CD14-positive monocyte (primary cell): ENCODE data around the gene THAP3. TPM values are rescaled to one million over a fixed set of nuclear protein-coding genes. Genes with fewer than 3 reads are reported as not detected.
A peak's percentile ranks its signal among the peaks of the same experiment; 100 is the strongest.

Experiments used
- DNase-seq, 3 donors: peaks; one replicate each; pipeline ENCODE4 v3.0.0-alpha.2; 2011 to 2022
- H2AFZ ChIP-seq: 2 replicates; pipeline ENCODE4 v1.6.0; 2012; ENCODE audit warnings: mild to moderate bottlenecking, low read depth, low read length, inconsistent platforms; ENCODE audit not compliant: insufficient read depth, poor library complexity, severe bottlenecking
- H3K27ac ChIP-seq, 2 donors: 1 replicate in 1 of 2; 2 replicates in 1 of 2; pipeline ENCODE4 v1.5.1; 2012 to 2013; ENCODE audit warnings: low read length in 2 of 2, control low read depth in 1 of 2, inconsistent platforms in 1 of 2, low read depth in 1 of 2, mild to moderate bottlenecking in 1 of 2
- H3K27me3 ChIP-seq, 2 donors: one replicate each; pipeline versions ENCODE4 v1.6.0 to v1.6.1; 2011 to 2013; ENCODE audit warnings: low read length in 2 of 2; ENCODE audit not compliant: control insufficient read depth in 2 of 2, insufficient read depth in 2 of 2
- H3K36me3 ChIP-seq, 2 donors: replicated peaks in 1 of 2; 1 replicate in 1 of 2; 2 replicates in 1 of 2; pipeline versions ENCODE4 v1.5.1 to v1.6.1; 2012 to 2013; ENCODE audit warnings: low read length in 2 of 2, control low read depth in 1 of 2, inconsistent platforms in 1 of 2, mild to moderate bottlenecking in 1 of 2; ENCODE audit not compliant: insufficient read depth in 2 of 2, control insufficient read depth in 1 of 2
- H3K4me1 ChIP-seq, 2 donors: 1 replicate in 1 of 2; 2 replicates in 1 of 2; pipeline versions ENCODE4 v1.5.1 to v1.6.1; 2012 to 2013; ENCODE audit warnings: low read length in 2 of 2, control low read depth in 1 of 2, inconsistent platforms in 1 of 2, mild to moderate bottlenecking in 1 of 2, moderate library complexity in 1 of 2; ENCODE audit not compliant: insufficient read depth in 2 of 2, control insufficient read depth in 1 of 2
- H3K4me2 ChIP-seq: replicated peaks from 2 replicates; pipeline ENCODE3; 2012; ENCODE audit warnings: low read length, moderate library complexity, mild to moderate bottlenecking; ENCODE audit not compliant: poor library complexity, severe bottlenecking; ENCODE audit errors: extremely low read depth
- H3K4me3 ChIP-seq, 3 experiments: fragments of 200-600 bp in 1 of 3; sonication (generic) in 1 of 3; replicated peaks in 1 of 3; 1 replicate in 2 of 3; 2 replicates in 1 of 3; pipeline ENCODE4 v1.5.1; 2011 to 2013; ENCODE audit warnings: low read length in 3 of 3, mild to moderate bottlenecking in 3 of 3, control low read depth in 2 of 3, low read depth in 2 of 3, inconsistent platforms in 1 of 3, moderate library complexity in 1 of 3
- H3K79me2 ChIP-seq: 2 replicates; pipeline ENCODE4 v1.6.0; 2012; ENCODE audit warnings: mild to moderate bottlenecking, control low read depth, inconsistent platforms, low read length, moderate library complexity; ENCODE audit not compliant: insufficient read depth
- H3K9ac ChIP-seq: 2 replicates; pipeline ENCODE4 v1.6.0; 2017; ENCODE audit warnings: low read length, mild to moderate bottlenecking; ENCODE audit not compliant: insufficient read depth, poor library complexity, severe bottlenecking
- H3K9me3 ChIP-seq, 2 donors: replicated peaks in 1 of 2; 1 replicate in 1 of 2; 2 replicates in 1 of 2; pipeline versions ENCODE4 v1.5.1 to v1.6.1; 2012 to 2013; ENCODE audit warnings: low read length in 2 of 2, control low read depth in 1 of 2; ENCODE audit not compliant: control insufficient read depth in 1 of 2, insufficient read depth in 1 of 2
- H4K20me1 ChIP-seq: 2 replicates; pipeline ENCODE4 v1.6.0; 2012; ENCODE audit warnings: mild to moderate bottlenecking, low read length, control low read depth, moderate library complexity; ENCODE audit not compliant: insufficient read depth
- H3K27ac Mint-ChIP-seq, 7 donors: one replicate each; pipeline ENCODE4 v1.8.0; 2020; ENCODE audit warnings: mild to moderate bottlenecking in 7 of 7, mixed read lengths in 7 of 7, moderate library complexity in 6 of 7, inconsistent platforms in 2 of 7
- H3K27me3 Mint-ChIP-seq, 3 donors: one replicate each; pipeline ENCODE4 v1.8.0; 2021 to 2022; ENCODE audit warnings: low read depth in 3 of 3, mild to moderate bottlenecking in 3 of 3, mixed read lengths in 3 of 3, moderate library complexity in 3 of 3, inconsistent platforms in 1 of 3
- H3K36me3 Mint-ChIP-seq, 2 donors: one replicate each; pipeline ENCODE4 v1.8.0; 2020; ENCODE audit warnings: mixed read lengths in 2 of 2, inconsistent platforms in 1 of 2, mild to moderate bottlenecking in 1 of 2
- H3K4me1 Mint-ChIP-seq: one replicate; pipeline ENCODE4 v1.8.0; 2020; ENCODE audit warnings: mild to moderate bottlenecking, mixed read lengths
- H3K4me3 Mint-ChIP-seq, 2 donors: one replicate each; pipeline ENCODE4 v1.8.0; 2020; ENCODE audit warnings: mild to moderate bottlenecking in 2 of 2, mixed read lengths in 2 of 2, moderate library complexity in 1 of 2
- H3K9me3 Mint-ChIP-seq, 7 donors: one replicate each; pipeline ENCODE4 v1.8.0; 2020 to 2022; ENCODE audit warnings: mixed read lengths in 7 of 7, mild to moderate bottlenecking in 6 of 7, moderate library complexity in 6 of 7, inconsistent platforms in 2 of 7
- CTCF ChIP-seq: fragments of 200-600 bp; IDR thresholded peaks from one replicate; pipeline ENCODE4 v1.8.0; 2022; ENCODE audit warnings: antibody characterized with exemption, mild to moderate bottlenecking
- WGBS: methylation state at CpG from one replicate; pipeline ENCODE4 v1.1.5; 2013; ENCODE audit warnings: missing lambda C conversion rate; ENCODE audit not compliant: insufficient coverage; 5-methylcytosine and 5-hydroxymethylcytosine counted together
- intact Hi-C, 2 donors: fragments of 100-400 bp; cut with micrococcal nuclease; formaldehyde crosslinking; loops; one replicate each; pipeline versions ENCODE4 v1.15.0 to v1.15.1; 2023
- polyA minus RNA-seq: library from RNA; depleted of rRNA, polyadenylated mRNA; stranded (reverse); fragments of >200 nt; gene quantifications from 2 replicates; pipeline ENCODE4 v1.2.3, GENCODE V29; 2012
- polyA plus RNA-seq, 3 donors: library from polyadenylated mRNA; depleted of rRNA in 1 of 3; unstranded in 2 of 3; stranded (reverse) in 1 of 3; fragments of 300-500 nt in 2 of 3; fragments of >200 nt in 1 of 3; fragmentation: Illumina TruSeq in 2 of 3; gene quantifications; 1 replicate in 2 of 3; 2 replicates in 1 of 3; pipeline ENCODE4 v1.2.3, GENCODE V29; 2012 to 2021
- total RNA-seq, 12 experiments: library from RNA in 1 of 12; stranded (reverse) in 1 of 12; fragments of 120-200 nt in 1 of 12; gene quantifications; one replicate each; pipeline ENCODE4 v1.2.4 and lab custom pipeline; 2013 to 2026; ENCODE audit warnings: mixed read lengths in 6 of 12, inconsistent platforms in 1 of 12

Gene THAP3
- total RNA-seq (2013) = 18.0 TPM
- 10 to 100 TPM; 10.3 to 12.8 (median 10.3) TPM for polyA plus RNA-seq
- polyA minus RNA-seq = 15.5 and 20.3 TPM in 2 replicates
- total RNA-seq (lab: John Stamatoyannopoulos, UW) = 3.9 to 11.2 (median 6.0) reads per million in 11 experiments

GRCh38 chr1:6624710-6625583 lies at the start of gene THAP3:
TSS of gene THAP3 (plus strand) at chr1:6624868. CDS start at chr1:6625219, 351 bp downstream.
- H3K4me1 Mint-ChIP-seq = peaks cover 20% of the 10 kb centered on the region
- 2% methylated on average over 64 of the region's 73 CpGs for WGBS
- TF ChIP-seq CTCF = peak; percentile 31
- Histone ChIP-seq H3K4me3 (peak within 1 kb of the TSS; percentile 57 to 84 (median 62)), H3K9me3 (no peaks in the 10 kb centered on the region), H3K4me1 (peaks cover 14 to 17% of the 10 kb centered on the region in 2 donors), H3K36me3 (peaks cover 39 to 59% of the 10 kb centered on the region in 2 donors), H3K79me2 (peaks cover 27% of the 10 kb centered on the region), H3K27me3 (no peaks in the 10 kb centered on the region), H3K9ac (peak within 1 kb of the TSS; percentile 83), H3K27ac (peak within 1 kb of the TSS in 1 of 2 donors; percentile 73), H4K20me1 (peaks cover 24% of the 10 kb centered on the region), H3K4me2 (peak within 1 kb of the TSS; percentile 89), H2AFZ (peak within 1 kb of the TSS; percentile 78)
- H3K27me3 Mint-ChIP-seq = peaks cover 0 to 2% (median 0%) of the 10 kb centered on the region in 3 donors
- peak within 1 kb of the TSS; percentile 48 to 90 (median 85) for H3K27ac Mint-ChIP-seq
- intact Hi-C loops = loop anchor here (2.0 to 10.0 kb wide), 3 partner anchors 68 to 160 kb away; partner anchors contain the start of genes TAS1R1 (in 2 of the 2), CAMTA1 (in 1 of the 2) and NOL9 (in 1 of the 2)
- peak; percentile 77 to 92 (median 78) for DNase-seq
- no peaks in the 10 kb centered on the region for H3K9me3 Mint-ChIP-seq
- peaks cover 46 to 62% of the 10 kb centered on the region in 2 donors for H3K36me3 Mint-ChIP-seq
- H3K4me3 Mint-ChIP-seq = peak within 1 kb of the TSS; percentile 83 to 93

- DNase-seq = no peak
- H3K36me3 ChIP-seq = no peaks in the 10 kb centered on the region
- H3K4me1 Mint-ChIP-seq = peaks cover 34% of the 10 kb centered on the region
- H3K36me3 Mint-ChIP-seq = peaks cover 0 to 1% of the 10 kb centered on the region in 2 donors
- H3K9ac ChIP-seq = no peak overlapping the region
- no peaks in the 10 kb centered on the region for H3K27me3 ChIP-seq
- H3K4me3 ChIP-seq = no peak overlapping the region
- no peak for TF ChIP-seq CTCF
- H3K4me3 Mint-ChIP-seq = no peak overlapping the region
- H2AFZ ChIP-seq = no peak overlapping the region
- peaks cover 27% of the 10 kb centered on the region for H3K79me2 ChIP-seq
- no peaks in the 10 kb centered on the region for H3K9me3 ChIP-seq
- H3K27me3 Mint-ChIP-seq = peaks cover 0 to 3% (median 1%) of the 10 kb centered on the region in 3 donors
- intact Hi-C loops = no loop called here
- H4K20me1 ChIP-seq = peaks cover 22% of the 10 kb centered on the region
- no peak overlapping the region for H3K4me2 ChIP-seq
- 82% methylated on average over 3 of the region's 6 CpGs for WGBS
- H3K4me1 ChIP-seq = peaks cover 32 to 34% of the 10 kb centered on the region in 2 donors
- peak overlapping the region in 1 of 7 donors; percentile 32 for H3K27ac Mint-ChIP-seq
- H3K27ac ChIP-seq = no peak overlapping the region
- H3K9me3 Mint-ChIP-seq = peaks cover 0 to 3% (median 0%) of the 10 kb centered on the region in 7 donors
These were observed 46.7 kb upstream of the THAP3 start for GRCh38 chr1:6577831-6578525.
